Gastroesophageal sphincter (tissue), 4 donors: Measurements from ENCODE around the gene LRP1B. TPM values are rescaled to one million over a fixed set of nuclear protein-coding genes. Genes with fewer than 3 reads are reported as not detected.

Source experiments
- ATAC-seq: fragments of 150-250 bp; one replicate; pipeline ENCODE4 v1.9.1; 2016; ENCODE audit warnings: mild to moderate bottlenecking, moderate library complexity
- H3K27ac ChIP-seq, 4 donors: fragments of 200-600 bp; sonication (generic) in 3 of 4; 1 replicate in 3 of 4; 2 replicates in 1 of 4; pipeline ENCODE4 v1.5.1; 2016 to 2019
- H3K27me3 ChIP-seq: fragments of 200-600 bp; sonication (generic); one replicate; pipeline ENCODE4 v1.5.1; 2019
- H3K36me3 ChIP-seq, 2 donors: fragments of 200-600 bp; sonication (generic); one replicate each; pipeline ENCODE4 v1.5.1; 2019; ENCODE audit warnings: control low read depth in 1 of 2
- H3K4me1 ChIP-seq, 3 donors: fragments of 200-600 bp; sonication (generic); 1 replicate in 2 of 3; 2 replicates in 1 of 3; pipeline ENCODE4 v1.5.1; 2016 to 2019; ENCODE audit warnings: control low read depth in 2 of 3
- H3K4me3 ChIP-seq, 2 donors: fragments of 200-600 bp; sonication (generic); one replicate each; pipeline ENCODE4 v1.5.1; 2019; ENCODE audit warnings: mild to moderate bottlenecking in 1 of 2, moderate library complexity in 1 of 2
- H3K9me3 ChIP-seq, 3 donors: fragments of 200-600 bp; sonication (generic); one replicate each; pipeline ENCODE4 v1.5.1; 2017 to 2019; ENCODE audit warnings: control low read depth in 2 of 3
- EP300 ChIP-seq: sonication (generic); formaldehyde crosslinking; IDR thresholded peaks from one replicate; pipeline ENCODE4 v1.6.1; 2017; ENCODE audit warnings: antibody characterized with exemption, mild to moderate bottlenecking
- POLR2A ChIP-seq, 2 donors: fragments of 450-650 bp; IDR thresholded peaks; one replicate each; pipeline ENCODE4 v1.6.1; 2017; ENCODE audit warnings: antibody characterized with exemption in 2 of 2, mild to moderate bottlenecking in 2 of 2, moderate library complexity in 1 of 2
- POLR2AphosphoS5 ChIP-seq: sonication (generic); formaldehyde crosslinking; IDR thresholded peaks from one replicate; pipeline ENCODE4 v1.6.1; 2017; ENCODE audit warnings: antibody characterized with exemption
- WGBS, 2 donors: methylation state at CpG; one replicate each; pipeline ENCODE4 v1.1.5; 2018; ENCODE audit warnings: low coverage in 1 of 2; 5-methylcytosine and 5-hydroxymethylcytosine counted together
- total RNA-seq, 4 donors: library from RNA; depleted of rRNA; stranded (reverse); fragments of >200 nt; gene quantifications; one replicate each; pipeline ENCODE4 v1.1.0, GENCODE V29; 2016
- TF ChIP-seq, protein P1 (sequence below), 4 experiments: fragments of 200-600 bp in 2 of 4; fragments of 450-650 bp in 2 of 4; sonication (generic) in 1 of 4; IDR thresholded peaks; one replicate each; pipeline ENCODE4 v1.5.1; 2017 to 2019; ENCODE audit warnings: antibody characterized with exemption in 4 of 4, mild to moderate bottlenecking in 2 of 4, moderate library complexity in 2 of 4

LRP1B gene
- total RNA-seq, 4 donors from 2014 or later = 0.27 to 20.7 (median 3.2) TPM

DNA sequence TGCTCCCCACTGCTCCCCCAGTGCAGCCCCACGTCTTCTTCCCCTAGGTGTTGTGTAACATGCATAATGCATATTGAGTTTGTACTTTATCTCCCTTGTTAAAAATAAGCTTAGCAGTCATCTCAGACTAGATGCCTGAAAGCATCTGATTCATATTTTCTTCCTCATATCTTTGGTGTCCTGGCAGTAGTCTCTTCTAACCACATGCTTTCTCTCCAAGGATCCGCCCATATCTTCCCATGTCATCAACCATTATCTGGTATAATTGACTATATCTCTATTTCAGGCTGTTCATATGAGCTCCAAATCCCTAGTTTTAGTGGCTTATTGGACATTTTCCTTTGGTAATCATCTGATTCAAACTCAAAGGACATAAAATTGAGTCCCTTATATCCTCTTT is 426.3 kb downstream of the LRP1B start:
- Histone ChIP-seq H3K27ac (no peak overlapping the region), H3K27me3 (no peaks in the 10 kb centered on the region), H3K4me3 (no peak overlapping the region), H3K36me3 (no peaks in the 10 kb centered on the region), H3K9me3 (no peaks in the 10 kb centered on the region), H3K4me1 (no peaks in the 10 kb centered on the region)
- 58 to 75% methylated on average over 1 to 2 of the region's 2 CpGs for WGBS, 2 donors
- ATAC-seq = no peak
- TF ChIP-seq POLR2AphosphoS5 (no peak), EP300 (no peak), POLR2A (IDR thresholded peaks at IDR 0.05) (no peak)
- TF ChIP-seq, protein P1, sequence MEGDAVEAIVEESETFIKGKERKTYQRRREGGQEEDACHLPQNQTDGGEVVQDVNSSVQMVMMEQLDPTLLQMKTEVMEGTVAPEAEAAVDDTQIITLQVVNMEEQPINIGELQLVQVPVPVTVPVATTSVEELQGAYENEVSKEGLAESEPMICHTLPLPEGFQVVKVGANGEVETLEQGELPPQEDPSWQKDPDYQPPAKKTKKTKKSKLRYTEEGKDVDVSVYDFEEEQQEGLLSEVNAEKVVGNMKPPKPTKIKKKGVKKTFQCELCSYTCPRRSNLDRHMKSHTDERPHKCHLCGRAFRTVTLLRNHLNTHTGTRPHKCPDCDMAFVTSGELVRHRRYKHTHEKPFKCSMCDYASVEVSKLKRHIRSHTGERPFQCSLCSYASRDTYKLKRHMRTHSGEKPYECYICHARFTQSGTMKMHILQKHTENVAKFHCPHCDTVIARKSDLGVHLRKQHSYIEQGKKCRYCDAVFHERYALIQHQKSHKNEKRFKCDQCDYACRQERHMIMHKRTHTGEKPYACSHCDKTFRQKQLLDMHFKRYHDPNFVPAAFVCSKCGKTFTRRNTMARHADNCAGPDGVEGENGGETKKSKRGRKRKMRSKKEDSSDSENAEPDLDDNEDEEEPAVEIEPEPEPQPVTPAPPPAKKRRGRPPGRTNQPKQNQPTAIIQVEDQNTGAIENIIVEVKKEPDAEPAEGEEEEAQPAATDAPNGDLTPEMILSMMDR (IDR thresholded peaks at IDR 0.05) = no peak

DNA sequence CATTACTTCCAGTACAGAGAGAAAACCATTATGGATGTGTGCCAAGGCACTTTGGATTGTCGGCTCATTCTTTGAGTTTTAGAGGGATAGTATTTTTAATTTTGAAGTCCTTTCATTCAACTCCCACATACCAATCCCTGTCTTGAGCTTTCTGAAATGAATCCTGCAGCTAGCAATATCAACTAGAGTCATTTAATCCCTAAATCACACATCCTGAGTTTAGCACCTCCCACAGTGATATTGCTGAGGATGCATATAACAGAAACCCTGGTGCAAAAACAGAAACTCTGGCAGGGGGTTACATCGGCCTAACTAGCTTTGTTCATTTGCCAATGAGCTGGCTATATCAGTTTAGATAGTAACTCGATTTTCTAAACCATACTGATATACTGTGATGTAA is 427.3 kb downstream of the LRP1B start:
- TF ChIP-seq POLR2A (IDR thresholded peaks at IDR 0.05) (no peak), POLR2AphosphoS5 (no peak), EP300 (no peak)
- TF ChIP-seq, protein P1 (IDR thresholded peaks at IDR 0.05) = no peak
- WGBS, 2 donors = 54 to 67% methylated on average over 3 of the region's 3 CpGs
- Histone ChIP-seq H3K4me3 (no peak overlapping the region), H3K36me3 (no peaks in the 10 kb centered on the region), H3K27me3 (no peaks in the 10 kb centered on the region), H3K4me1 (peaks cover 0 to 7% (median 0%) of the 10 kb centered on the region in 3 donors), H3K27ac (no peak overlapping the region), H3K9me3 (no peaks in the 10 kb centered on the region)
- no peak for ATAC-seq

DNA sequence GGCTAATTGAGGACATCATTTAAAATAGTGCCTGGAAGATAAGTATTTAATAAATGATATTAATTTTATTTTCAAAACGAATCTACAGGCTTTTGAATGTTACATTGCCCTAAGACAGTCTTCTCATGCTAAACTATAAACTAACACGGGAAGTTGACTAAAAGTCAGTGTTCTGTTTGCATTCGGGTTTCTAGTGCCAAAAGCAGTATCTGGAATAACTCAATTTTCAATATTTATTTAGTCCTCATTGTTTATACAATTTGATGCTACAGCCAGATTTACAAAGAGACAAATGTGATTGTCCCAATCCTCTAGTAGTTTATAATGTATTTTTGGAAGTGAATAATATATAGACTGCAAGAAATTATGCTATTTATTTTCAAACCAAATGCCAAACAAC is 429.2 kb downstream of the LRP1B start:
- Histone ChIP-seq H3K27ac (no peak overlapping the region), H3K4me1 (peaks cover 0 to 7% (median 0%) of the 10 kb centered on the region in 3 donors), H3K36me3 (no peaks in the 10 kb centered on the region), H3K9me3 (no peaks in the 10 kb centered on the region), H3K27me3 (no peaks in the 10 kb centered on the region), H3K4me3 (no peak overlapping the region)
- no peak for ATAC-seq
- TF ChIP-seq EP300 = no peak
- 8 to 9% methylated on average over 3 of the region's 3 CpGs for WGBS, 2 donors

DNA sequence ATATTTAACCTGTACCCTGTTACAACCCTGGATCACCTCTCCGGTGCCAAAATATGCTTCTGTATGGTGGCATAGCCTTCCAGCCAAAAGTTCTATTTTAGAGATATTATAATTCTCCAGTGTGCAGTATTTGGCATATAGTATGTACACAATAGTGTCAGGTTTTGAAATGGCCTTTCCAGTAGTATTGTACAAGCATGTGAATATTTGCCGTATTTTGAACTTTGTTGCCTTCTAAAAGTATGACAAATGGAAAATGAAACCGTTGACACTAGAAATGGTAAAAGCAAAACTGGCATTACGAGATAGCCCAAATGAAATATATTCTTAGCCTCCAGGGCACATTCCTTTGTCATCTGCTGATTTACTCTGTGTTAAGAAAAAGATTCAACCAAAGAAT is 431.2 kb downstream of the LRP1B start:
- TF ChIP-seq, protein P1 (IDR thresholded peaks at IDR 0.05) = no peak
- TF ChIP-seq EP300 = no peak
- TF ChIP-seq POLR2AphosphoS5 = no peak
- no peak for TF ChIP-seq POLR2A (IDR thresholded peaks at IDR 0.05)
- H3K9me3 ChIP-seq = no peaks in the 10 kb centered on the region
- no peaks in the 10 kb centered on the region for H3K27me3 ChIP-seq
- 62 to 92% methylated on average over 4 of the region's 4 CpGs for WGBS, 2 donors
- no peak overlapping the region for H3K4me3 ChIP-seq
- no peak for ATAC-seq
- no peak overlapping the region for H3K27ac ChIP-seq
- peaks cover 0 to 7% (median 0%) of the 10 kb centered on the region in 3 donors for H3K4me1 ChIP-seq
- no peaks in the 10 kb centered on the region for H3K36me3 ChIP-seq

DNA sequence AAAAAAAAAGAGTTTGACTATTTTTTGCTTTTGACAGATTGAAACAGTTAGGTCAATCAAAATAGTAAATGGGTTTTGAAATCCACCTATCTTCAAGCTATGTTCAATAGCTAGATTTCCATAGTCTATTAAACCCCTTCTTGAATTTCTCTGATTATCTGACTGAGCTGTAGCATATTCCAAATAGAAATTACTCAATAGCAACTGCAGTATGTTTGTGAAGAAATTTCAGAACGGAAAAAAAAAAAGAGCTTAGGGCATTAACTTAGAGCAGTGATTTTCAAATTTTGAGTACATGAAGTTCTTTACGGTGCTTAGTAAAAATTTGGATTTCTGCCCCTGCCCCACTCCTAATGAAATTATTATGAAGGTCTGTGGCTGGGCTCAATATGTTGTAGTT is 432.3 kb downstream of the LRP1B start:
- Histone ChIP-seq H3K9me3 (no peaks in the 10 kb centered on the region), H3K27me3 (no peaks in the 10 kb centered on the region), H3K27ac (no peak overlapping the region), H3K36me3 (no peaks in the 10 kb centered on the region), H3K4me3 (no peak overlapping the region), H3K4me1 (peaks cover 0 to 7% (median 0%) of the 10 kb centered on the region in 3 donors)
- TF ChIP-seq, protein P1 (IDR thresholded peaks at IDR 0.05) = no peak
- TF ChIP-seq POLR2A (IDR thresholded peaks at IDR 0.05) = no peak
- TF ChIP-seq EP300 = no peak
- no peak for TF ChIP-seq POLR2AphosphoS5
- WGBS, 2 donors = 34 to 75% methylated on average over 2 of the region's 2 CpGs
- no peak for ATAC-seq
